NB4 (cell line): Measurements from ENCODE around the gene PRR5L.

Experiments
- DNase-seq: peaks from one replicate; pipeline ENCODE4 v3.0.0; 2010; ENCODE audit warnings: low read depth
- H3K4me3 ChIP-seq: one replicate; pipeline ENCODE4 v1.5.1; 2011; ENCODE audit warnings: mild to moderate bottlenecking, low read depth, low read length, moderate library complexity
- MYC ChIP-seq: IDR thresholded peaks from 2 replicates; pipeline ENCODE4 v1.6.1; 2011; ENCODE audit warnings: low read depth, low read length
- POLR2A ChIP-seq: IDR thresholded peaks from 2 replicates; pipeline ENCODE4 v1.6.1; 2011; ENCODE audit warnings: mild to moderate bottlenecking; ENCODE audit not compliant: insufficient read length; ENCODE audit errors: extremely low read depth
- TF ChIP-seq, protein P1 (sequence below): IDR thresholded peaks from one replicate; pipeline ENCODE4 v1.5.1; 2012; ENCODE audit warnings: low read depth, low read length
- TF ChIP-seq, protein P2 (sequence below): IDR thresholded peaks from 2 replicates; pipeline ENCODE4 v1.6.1; 2011; ENCODE audit warnings: low read depth, low read length

The PRR5L gene

DNA sequence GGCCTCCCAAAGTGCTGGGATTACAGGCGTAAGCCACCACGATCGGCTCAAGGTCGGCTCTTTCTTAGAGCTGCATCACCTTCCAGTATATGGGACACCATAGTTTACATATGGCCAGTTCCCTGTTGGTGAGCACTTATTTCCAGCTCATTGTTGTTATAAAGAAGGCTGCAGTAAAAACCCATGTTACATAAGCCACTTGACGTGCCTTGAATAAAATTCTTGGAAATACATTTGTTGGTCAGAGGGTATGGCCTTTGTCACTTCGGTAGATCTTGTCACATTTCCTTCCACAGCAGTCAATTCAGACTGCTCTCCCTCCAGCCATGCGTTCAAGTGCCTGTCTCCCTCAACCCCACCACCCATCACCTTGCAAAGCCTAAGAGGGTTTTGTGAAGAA lies 92.9 kb downstream of the PRR5L start:
- DNase-seq: no peak
- TF ChIP-seq, protein P1, sequence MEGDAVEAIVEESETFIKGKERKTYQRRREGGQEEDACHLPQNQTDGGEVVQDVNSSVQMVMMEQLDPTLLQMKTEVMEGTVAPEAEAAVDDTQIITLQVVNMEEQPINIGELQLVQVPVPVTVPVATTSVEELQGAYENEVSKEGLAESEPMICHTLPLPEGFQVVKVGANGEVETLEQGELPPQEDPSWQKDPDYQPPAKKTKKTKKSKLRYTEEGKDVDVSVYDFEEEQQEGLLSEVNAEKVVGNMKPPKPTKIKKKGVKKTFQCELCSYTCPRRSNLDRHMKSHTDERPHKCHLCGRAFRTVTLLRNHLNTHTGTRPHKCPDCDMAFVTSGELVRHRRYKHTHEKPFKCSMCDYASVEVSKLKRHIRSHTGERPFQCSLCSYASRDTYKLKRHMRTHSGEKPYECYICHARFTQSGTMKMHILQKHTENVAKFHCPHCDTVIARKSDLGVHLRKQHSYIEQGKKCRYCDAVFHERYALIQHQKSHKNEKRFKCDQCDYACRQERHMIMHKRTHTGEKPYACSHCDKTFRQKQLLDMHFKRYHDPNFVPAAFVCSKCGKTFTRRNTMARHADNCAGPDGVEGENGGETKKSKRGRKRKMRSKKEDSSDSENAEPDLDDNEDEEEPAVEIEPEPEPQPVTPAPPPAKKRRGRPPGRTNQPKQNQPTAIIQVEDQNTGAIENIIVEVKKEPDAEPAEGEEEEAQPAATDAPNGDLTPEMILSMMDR: no peak
- TF ChIP-seq, protein P2, sequence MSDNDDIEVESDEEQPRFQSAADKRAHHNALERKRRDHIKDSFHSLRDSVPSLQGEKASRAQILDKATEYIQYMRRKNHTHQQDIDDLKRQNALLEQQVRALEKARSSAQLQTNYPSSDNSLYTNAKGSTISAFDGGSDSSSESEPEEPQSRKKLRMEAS: no peak
- TF ChIP-seq POLR2A: no peak
- no peak for TF ChIP-seq MYC
- H3K4me3 ChIP-seq: no peak overlapping the region

DNA sequence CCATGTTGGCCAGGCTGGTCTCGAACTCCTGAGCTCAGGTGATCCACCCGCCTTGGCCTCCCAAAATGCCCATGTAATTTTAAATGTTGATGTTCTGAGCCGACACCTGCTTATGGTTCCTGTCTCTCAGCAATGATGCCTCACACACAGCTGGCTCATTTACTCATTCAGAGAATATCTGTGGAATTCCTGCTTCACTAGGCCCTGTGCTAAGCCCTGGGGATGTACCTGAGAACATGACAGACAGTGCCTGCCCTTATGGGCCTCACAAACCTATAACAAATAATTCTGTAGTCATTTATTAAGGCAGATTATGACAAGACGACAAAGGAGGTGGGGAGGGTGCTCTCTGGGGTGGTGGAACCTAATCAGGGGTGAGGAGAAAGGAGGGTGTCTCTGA lies 93.7 kb downstream of the PRR5L start:
- H3K4me3 ChIP-seq: no peak overlapping the region
- DNase-seq: no peak
- TF ChIP-seq, protein P1: no peak
- TF ChIP-seq POLR2A: no peak
- TF ChIP-seq, protein P2: no peak
- TF ChIP-seq MYC: no peak

DNA sequence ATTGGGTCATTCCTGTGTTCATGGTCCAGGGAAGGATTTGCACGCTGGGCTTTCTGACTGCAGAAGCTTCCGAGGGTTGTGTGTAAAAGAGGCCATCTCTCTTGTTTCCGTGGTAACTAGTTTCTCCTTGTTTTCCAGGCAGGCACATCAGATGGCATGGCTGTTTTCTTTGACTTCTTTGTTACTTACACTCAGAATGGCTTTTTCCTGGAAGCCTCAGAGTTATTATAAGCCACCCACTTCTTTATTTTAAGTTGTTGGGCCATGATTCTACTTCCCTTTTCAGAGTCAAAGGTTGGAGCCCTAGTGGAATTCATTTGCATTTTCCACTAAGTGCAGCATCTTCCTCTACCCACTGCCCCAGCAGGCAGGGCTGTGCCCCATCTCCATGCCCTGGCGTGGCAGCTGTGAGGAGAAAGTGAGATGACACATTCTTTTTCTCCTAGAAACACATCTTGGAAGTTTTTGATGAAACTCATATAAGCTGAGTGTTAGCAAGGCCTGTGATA lies 94.9 kb downstream of the PRR5L start:
- no peak for TF ChIP-seq POLR2A
- TF ChIP-seq, protein P2: no peak
- TF ChIP-seq MYC: no peak
- TF ChIP-seq, protein P1: no peak
- peak; percentile 28 for DNase-seq
- H3K4me3 ChIP-seq: no peak overlapping the region

DNA sequence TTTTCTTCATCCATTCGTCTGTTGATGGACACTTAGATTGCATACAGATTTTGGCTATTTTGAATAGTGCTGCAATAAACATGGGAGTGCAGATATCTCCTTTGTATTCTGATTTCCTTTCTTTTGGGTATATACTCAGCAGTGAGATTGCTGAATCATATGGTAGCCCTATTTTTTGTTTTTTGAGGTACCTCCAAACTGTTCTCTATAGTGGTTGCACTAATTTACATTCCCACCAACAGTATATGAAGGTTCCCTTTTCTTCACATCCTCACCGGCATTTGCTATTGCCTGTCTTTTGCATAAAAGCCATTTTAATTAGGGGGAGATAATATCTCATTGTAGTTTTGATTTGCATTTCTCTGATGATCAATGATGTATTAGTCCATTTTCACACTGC lies 96.1 kb downstream of the PRR5L start:
- TF ChIP-seq MYC: no peak
- TF ChIP-seq, protein P1: no peak
- TF ChIP-seq, protein P2: no peak
- H3K4me3 ChIP-seq: no peak overlapping the region
- DNase-seq: no peak

DNA sequence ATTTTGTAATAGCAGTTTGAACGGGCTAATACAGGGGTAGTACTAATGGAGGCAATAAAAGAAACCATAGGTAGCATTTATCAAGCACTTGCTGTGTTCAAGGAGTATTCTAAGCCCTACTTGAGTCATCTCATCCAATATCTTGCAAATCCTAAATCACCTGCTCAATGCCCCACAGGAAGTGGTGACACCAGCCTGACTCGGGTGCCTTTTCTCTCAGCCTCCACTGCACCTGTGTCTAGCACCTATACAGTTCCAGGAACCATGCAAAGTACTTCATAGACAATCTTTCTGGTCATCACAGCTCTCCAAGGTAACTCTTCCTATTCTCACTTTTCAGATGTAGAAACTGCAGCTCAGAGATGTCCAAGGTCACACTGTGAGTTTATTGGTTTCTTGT lies 98.0 kb downstream of the PRR5L start:
- no peak overlapping the region for H3K4me3 ChIP-seq
- no peak for DNase-seq
- TF ChIP-seq, protein P2: no peak
- TF ChIP-seq POLR2A (no peak), MYC (no peak)
- TF ChIP-seq, protein P1: no peak

DNA sequence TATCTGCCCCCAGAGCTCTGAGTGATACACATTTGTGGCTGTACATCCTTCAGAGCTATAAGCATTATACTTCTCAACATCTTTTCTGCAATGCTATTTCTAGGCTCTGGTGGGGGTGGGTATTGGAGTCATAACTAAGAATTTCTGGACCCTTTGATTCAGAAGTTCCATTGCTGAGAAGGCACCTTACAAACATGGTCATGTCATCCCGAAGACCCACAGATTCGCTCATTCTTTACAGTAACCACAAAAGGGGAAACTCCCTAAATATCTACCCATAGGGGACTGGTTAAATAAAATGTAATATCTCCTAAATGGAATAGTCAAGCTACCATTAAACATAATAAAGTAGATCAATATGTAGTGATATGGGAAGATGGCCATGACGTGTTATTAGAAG lies 98.8 kb downstream of the PRR5L start:
- TF ChIP-seq, protein P1: no peak
- TF ChIP-seq, protein P2: no peak
- TF ChIP-seq POLR2A (no peak), MYC (no peak)
- no peak overlapping the region for H3K4me3 ChIP-seq
- no peak for DNase-seq
